ENCODE data around the gene TARBP2.
A peak's percentile ranks its signal among the peaks of the same experiment; 100 is the strongest.

TARBP2 gene

GRCh38 chr12:53500776-53501614, at the start of gene TARBP2:
TSS of gene TARBP2 (plus strand) at chr12:53501283. CDS start at chr12:53501409, 126 bp downstream.
- DNase-seq = peak; percentile 99

GRCh38 chr12:53451661-53452158, 49.4 kb upstream of the TARBP2 start, which contains the start of gene PCBP2:
TSS of gene PCBP2 (plus strand) at chr12:53452102. CDS start at chr12:53454801, 2,699 bp downstream.
- DNase-seq = peak; percentile 97 to 99

- peak; percentile 64 to 74 for DNase-seq
Observed at GRCh38 chr12:53452159-53453077, 48.7 kb upstream of the TARBP2 start.

- no peak for DNase-seq
Observed at GRCh38 chr12:53453953-53454640, 47.0 kb upstream of the TARBP2 start.

- DNase-seq = no peak
Observed at GRCh38 chr12:53454707-53455106, 46.4 kb upstream of the TARBP2 start.

GRCh38 chr12:53456654-53457366, 44.3 kb upstream of the TARBP2 start:
- DNase-seq = no peak

GRCh38 chr12:53459097-53459496, 42.0 kb upstream of the TARBP2 start:
- DNase-seq = no peak

GRCh38 chr12:53461059-53461458, 40.0 kb upstream of the TARBP2 start:
- DNase-seq = no peak

- no peak for DNase-seq
Observed at GRCh38 chr12:53461591-53461990, 39.5 kb upstream of the TARBP2 start.

- no peak for DNase-seq
Observed at GRCh38 chr12:53462935-53463334, 38.1 kb upstream of the TARBP2 start.

- no peak for DNase-seq
Observed at GRCh38 chr12:53463802-53464560, 37.1 kb upstream of the TARBP2 start.

- no peak for DNase-seq
Observed at GRCh38 chr12:53464685-53465418, 36.2 kb upstream of the TARBP2 start.

- DNase-seq = no peak
Observed at GRCh38 chr12:53465679-53466078, 35.4 kb upstream of the TARBP2 start.

GRCh38 chr12:53466640-53467039, 34.4 kb upstream of the TARBP2 start:
- DNase-seq = no peak

- DNase-seq = no peak
Observed at GRCh38 chr12:53467082-53467481, 34.0 kb upstream of the TARBP2 start.

- no peak for DNase-seq
Observed at GRCh38 chr12:53467880-53468279, 33.2 kb upstream of the TARBP2 start.

GRCh38 chr12:53468282-53468681, 32.8 kb upstream of the TARBP2 start:
- DNase-seq = no peak

- DNase-seq = no peak
Observed at GRCh38 chr12:53472056-53472582, 29.0 kb upstream of the TARBP2 start.

GRCh38 chr12:53474077-53474476, 27.0 kb upstream of the TARBP2 start:
- DNase-seq = no peak

GRCh38 chr12:53474819-53475218, 26.3 kb upstream of the TARBP2 start:
- DNase-seq = no peak
